PC-3 (cell line): ENCODE results near the gene CELF6. TPM values are rescaled to one million over a fixed set of nuclear protein-coding genes. Genes with fewer than 3 reads are reported as not detected.

ENCODE experiments used
- ATAC-seq: fragments of 200-7000 bp; cut with Tn5 transposase; 2 replicates; pipeline ENCODE4 v1.9.1; 2020; ENCODE audit warnings: mild to moderate bottlenecking, moderate library complexity
- BruUV-seq: library from RNA; stranded (reverse); fragments of 400-500 nt; replicated peaks from 2 replicates; lab custom pipeline; 2021; lab: Mats Ljungman, UMichigan
- CTCF ChIA-PET: fragments of 300-600 bp; sonication (Branson Sonifier 250); formaldehyde crosslinking; loops from one replicate; lab custom pipeline; 2022; ENCODE audit warnings: antibody characterized with exemption; lab: Charles Lee
- POLR2A ChIA-PET: fragments of 300-600 bp; sonication (Branson Sonifier 250); formaldehyde crosslinking; loops from one replicate; lab custom pipeline; 2022; ENCODE audit warnings: antibody characterized with exemption; ENCODE audit not compliant: unreplicated experiment; lab: Charles Lee
- DNase-seq: peaks from one replicate; pipeline ENCODE4 v3.0.0-alpha.2; 2015
- H2AFZ ChIP-seq: fragments of 300-600 bp; sonication (generic); 2 replicates; pipeline ENCODE4 v1.6.0; 2016; ENCODE audit warnings: antibody characterized with exemption, low read length
- H3F3A ChIP-seq: fragments of 300-600 bp; sonication (generic); one replicate; pipeline ENCODE4 v1.6.0; 2017; ENCODE audit warnings: antibody characterized with exemption, low read length, control low read depth, mild to moderate bottlenecking; ENCODE audit not compliant: unreplicated experiment
- H3K27ac ChIP-seq: fragments of 300-600 bp; sonication (generic); 2 replicates; pipeline ENCODE4 v1.5.1; 2016; ENCODE audit warnings: mild to moderate bottlenecking, low read length
- H3K27me3 ChIP-seq: fragments of 300-600 bp; sonication (generic); 2 replicates; pipeline ENCODE4 v1.6.1; 2016; ENCODE audit warnings: low read length, mixed read lengths
- H3K36me3 ChIP-seq: fragments of 300-600 bp; sonication (generic); 2 replicates; pipeline ENCODE4 v1.6.1; 2016; ENCODE audit warnings: low read depth, mixed run types, low read length, mixed read lengths
- H3K4me1 ChIP-seq: fragments of 300-600 bp; sonication (generic); 2 replicates; pipeline ENCODE4 v1.5.1; 2016; ENCODE audit warnings: low read length; ENCODE audit not compliant: insufficient read depth
- H3K4me2 ChIP-seq: fragments of 300-600 bp; sonication (generic); 2 replicates; pipeline ENCODE4 v1.6.0; 2016; ENCODE audit warnings: low read length
- H3K4me3 ChIP-seq: fragments of 300-600 bp; sonication (generic); 2 replicates; pipeline ENCODE4 v1.5.1; 2016; ENCODE audit warnings: mild to moderate bottlenecking, low read length, mixed read lengths
- H3K79me2 ChIP-seq: fragments of 300-600 bp; sonication (generic); 2 replicates; pipeline ENCODE4 v1.6.1; 2017; ENCODE audit warnings: low read length, mixed read lengths
- H3K9ac ChIP-seq: fragments of 300-600 bp; sonication (generic); 2 replicates; pipeline ENCODE4 v1.6.0; 2016; ENCODE audit warnings: mild to moderate bottlenecking, low read length
- H3K9me2 ChIP-seq: fragments of 300-600 bp; sonication (generic); replicated peaks from 2 replicates; pipeline ENCODE4 v1.6.1; 2016; ENCODE audit warnings: mixed run types, low read length, mixed read lengths
- H3K9me3 ChIP-seq: fragments of 300-600 bp; sonication (generic); 2 replicates; pipeline ENCODE4 v1.6.1; 2016; ENCODE audit warnings: low read length, mixed read lengths
- H4K20me1 ChIP-seq: fragments of 300-600 bp; sonication (generic); 2 replicates; pipeline ENCODE4 v1.6.1; 2016; ENCODE audit warnings: low read length, mixed read lengths
- EZH2 ChIP-seq: fragments of 300-600 bp; sonication (generic); IDR thresholded peaks from one replicate; pipeline ENCODE4 v1.6.1; 2017; ENCODE audit warnings: antibody characterized with exemption, mild to moderate bottlenecking, low read length; ENCODE audit not compliant: unreplicated experiment
- EZH2phosphoT487 ChIP-seq: fragments of 300-600 bp; sonication (generic); IDR thresholded peaks from 2 replicates; pipeline ENCODE4 v1.6.1; 2018; ENCODE audit warnings: mild to moderate bottlenecking, antibody characterized with exemption, low read length, borderline replicate concordance
- intact Hi-C: fragments of 100-400 bp; cut with micrococcal nuclease; formaldehyde crosslinking; loops from 2 replicates; pipeline ENCODE4 v1.9.0; 2023
- total RNA-seq: library from RNA; depleted of rRNA; stranded (reverse); fragments of >200 nt; gene quantifications from 2 replicates; pipeline ENCODE4 v1.2.3, GENCODE V29; 2014
- TF ChIP-seq, protein P1 (sequence below): fragments of 300-600 bp; sonication (generic); conservative IDR thresholded peaks from 2 replicates; pipeline ENCODE4 v1.5.1; 2017; ENCODE audit warnings: antibody characterized with exemption, low read depth, mild to moderate bottlenecking, low read length

CELF6 gene
- total RNA-seq, 1 experiment from 2014 or later, result not detected

DNA sequence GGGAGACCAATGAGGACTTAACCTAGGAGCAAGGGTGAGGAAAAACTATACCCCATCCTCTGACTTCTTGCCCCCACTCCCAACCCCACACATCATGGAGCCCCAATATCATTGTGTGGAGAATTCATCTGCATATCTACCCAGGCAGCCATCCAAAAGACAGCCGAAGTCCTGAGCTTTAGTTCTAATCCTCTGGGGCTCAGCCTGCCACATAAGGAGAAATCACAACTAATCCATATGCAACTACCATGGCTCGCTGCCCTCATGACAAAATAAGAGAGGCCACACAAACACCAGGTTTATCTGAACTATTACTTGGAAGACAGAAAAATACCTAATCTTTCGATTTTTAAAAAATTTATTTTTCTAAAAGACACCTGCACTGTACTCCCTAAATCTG lies 38.2 kb upstream of the CELF6 start:
- Histone ChIP-seq H3K4me1 (peaks cover 30% of the 10 kb centered on the region), H3K9me2 (no peaks in the 10 kb centered on the region), H3K27ac (peak overlapping the region; percentile 77), H3K4me2 (peak overlapping the region; percentile 72), H3K79me2 (no peaks in the 10 kb centered on the region), H3K36me3 (no peaks in the 10 kb centered on the region), H3K27me3 (no peaks in the 10 kb centered on the region), H3K9ac (no peak overlapping the region), H3K9me3 (no peaks in the 10 kb centered on the region), H2AFZ (peak overlapping the region; percentile 59), H3F3A (no peaks in the 10 kb centered on the region), H3K4me3 (peak overlapping the region; percentile 39; the same call in 1 of the 2 replicates), H4K20me1 (no peaks in the 10 kb centered on the region)
- ChIA-PET POLR2A (no interaction called here), CTCF (no interaction called here)
- intact Hi-C loops, result no loop called here
- ATAC-seq (no peak), DNase-seq (no peak)
- TF ChIP-seq EZH2phosphoT487 (no peak), EZH2 (no peak)
- TF ChIP-seq, protein P1, sequence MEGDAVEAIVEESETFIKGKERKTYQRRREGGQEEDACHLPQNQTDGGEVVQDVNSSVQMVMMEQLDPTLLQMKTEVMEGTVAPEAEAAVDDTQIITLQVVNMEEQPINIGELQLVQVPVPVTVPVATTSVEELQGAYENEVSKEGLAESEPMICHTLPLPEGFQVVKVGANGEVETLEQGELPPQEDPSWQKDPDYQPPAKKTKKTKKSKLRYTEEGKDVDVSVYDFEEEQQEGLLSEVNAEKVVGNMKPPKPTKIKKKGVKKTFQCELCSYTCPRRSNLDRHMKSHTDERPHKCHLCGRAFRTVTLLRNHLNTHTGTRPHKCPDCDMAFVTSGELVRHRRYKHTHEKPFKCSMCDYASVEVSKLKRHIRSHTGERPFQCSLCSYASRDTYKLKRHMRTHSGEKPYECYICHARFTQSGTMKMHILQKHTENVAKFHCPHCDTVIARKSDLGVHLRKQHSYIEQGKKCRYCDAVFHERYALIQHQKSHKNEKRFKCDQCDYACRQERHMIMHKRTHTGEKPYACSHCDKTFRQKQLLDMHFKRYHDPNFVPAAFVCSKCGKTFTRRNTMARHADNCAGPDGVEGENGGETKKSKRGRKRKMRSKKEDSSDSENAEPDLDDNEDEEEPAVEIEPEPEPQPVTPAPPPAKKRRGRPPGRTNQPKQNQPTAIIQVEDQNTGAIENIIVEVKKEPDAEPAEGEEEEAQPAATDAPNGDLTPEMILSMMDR, result no peak
- no TSS peak for BruUV-seq

DNA sequence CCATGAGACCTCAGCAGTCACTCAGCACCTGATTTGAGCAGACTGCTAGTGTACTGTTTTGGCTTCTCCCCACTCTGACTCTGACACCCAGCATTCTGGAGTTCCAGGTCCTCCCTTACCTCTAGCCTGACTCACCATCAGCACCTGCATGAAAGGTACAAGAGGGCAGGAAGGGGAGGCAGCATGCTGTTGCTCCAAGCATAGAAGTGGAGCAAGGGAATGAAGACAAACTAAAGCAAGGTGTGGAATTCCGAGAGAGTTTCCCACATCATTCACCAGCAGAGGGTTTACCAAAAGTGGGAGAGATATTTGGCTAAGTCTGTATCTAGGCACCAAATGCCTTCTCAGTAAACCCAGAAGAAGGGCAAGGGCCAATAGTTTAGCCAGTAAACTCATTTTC lies 34.5 kb upstream of the CELF6 start:
- no TSS peak for BruUV-seq
- Histone ChIP-seq H3K4me1 (peaks cover 35% of the 10 kb centered on the region), H3K36me3 (no peaks in the 10 kb centered on the region), H3K9me2 (no peaks in the 10 kb centered on the region), H3K9ac (no peak overlapping the region), H2AFZ (no peak overlapping the region), H3F3A (no peaks in the 10 kb centered on the region), H3K27ac (no peak overlapping the region), H3K4me2 (no peak overlapping the region), H4K20me1 (no peaks in the 10 kb centered on the region), H3K79me2 (no peaks in the 10 kb centered on the region), H3K4me3 (no peak overlapping the region), H3K27me3 (no peaks in the 10 kb centered on the region), H3K9me3 (no peaks in the 10 kb centered on the region)
- CTCF ChIA-PET, result no interaction called here
- no peak for ATAC-seq
- POLR2A ChIA-PET, result no interaction called here
- no peak for TF ChIP-seq EZH2phosphoT487
- TF ChIP-seq, protein P1, result no peak
- TF ChIP-seq EZH2, result no peak
- DNase-seq, result no peak
- intact Hi-C loops, result no loop called here

DNA sequence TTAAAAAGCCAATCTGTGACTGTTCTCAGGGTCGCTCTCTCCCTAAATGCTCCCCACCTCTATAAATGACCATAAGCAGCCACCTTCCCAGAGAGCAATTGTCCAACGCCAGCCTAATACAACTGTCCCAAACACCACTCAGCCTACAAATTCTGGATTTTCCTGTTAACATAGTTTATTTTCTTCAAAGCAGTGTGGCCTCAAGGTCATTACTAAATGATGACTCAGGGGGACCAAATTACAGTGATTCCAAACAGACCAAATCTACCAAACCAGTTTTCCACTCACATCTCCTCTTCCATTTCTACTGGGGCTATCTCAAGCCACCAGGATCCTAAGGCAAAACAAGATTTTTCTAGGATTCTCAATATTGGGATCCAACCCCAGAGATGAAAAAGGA lies 33.3 kb upstream of the CELF6 start:
- Histone ChIP-seq H3K9ac (no peak overlapping the region), H3K9me3 (no peaks in the 10 kb centered on the region), H3K27ac (peak overlapping the region; percentile 33), H3F3A (no peaks in the 10 kb centered on the region), H3K27me3 (no peaks in the 10 kb centered on the region), H3K4me3 (no peak overlapping the region), H3K79me2 (no peaks in the 10 kb centered on the region), H3K4me1 (peaks cover 23% of the 10 kb centered on the region), H2AFZ (no peak overlapping the region), H4K20me1 (no peaks in the 10 kb centered on the region), H3K9me2 (no peaks in the 10 kb centered on the region), H3K4me2 (peak overlapping the region; percentile 54), H3K36me3 (no peaks in the 10 kb centered on the region)
- no peak for TF ChIP-seq EZH2phosphoT487
- TF ChIP-seq EZH2, result no peak
- ChIA-PET CTCF (no interaction called here), POLR2A (no interaction called here)
- no TSS peak for BruUV-seq
- intact Hi-C loops, result no loop called here
- DNase-seq, result peak; percentile 86
- ATAC-seq, result peak; percentile 60
